GM19240 (cell line): ENCODE measurements around the gene HOXB13.

Experiments used
- DNase-seq: peaks from one replicate; pipeline ENCODE4 v3.0.0; 2011; ENCODE audit warnings: low spot score; ENCODE audit not compliant: insufficient read length

Gene HOXB13

GRCh38 chr17:48728232-48729231 lies at the start of gene HOXB13:
HOXB13 (minus strand) TSS chr17:48728750; CDS start chr17:48728593, 157 bp downstream.
- DNase-seq = no peak

DNA sequence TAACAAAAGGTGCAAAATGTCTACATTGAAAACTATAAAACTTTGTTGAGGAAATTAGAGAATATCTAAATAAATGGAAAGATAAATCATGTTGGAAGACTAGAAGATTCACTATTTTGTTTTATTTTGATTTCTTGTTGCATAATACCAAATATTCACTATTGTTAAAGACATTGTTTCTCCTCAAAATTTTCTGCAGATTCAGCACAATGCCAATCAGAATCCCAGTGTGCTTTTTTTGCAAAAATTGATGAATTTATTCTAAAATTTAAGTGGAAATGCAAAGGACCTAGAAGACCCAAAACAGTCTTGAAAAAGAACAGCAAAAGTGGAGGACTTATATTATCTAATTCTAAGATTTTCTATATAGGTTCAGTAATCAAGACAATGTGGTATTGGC lies 48.1 kb upstream of the HOXB13 start:
- no peak for DNase-seq

- no peak for DNase-seq
Measured at GRCh38 chr17:48773245-48773644, 44.7 kb upstream of the HOXB13 start.

DNA sequence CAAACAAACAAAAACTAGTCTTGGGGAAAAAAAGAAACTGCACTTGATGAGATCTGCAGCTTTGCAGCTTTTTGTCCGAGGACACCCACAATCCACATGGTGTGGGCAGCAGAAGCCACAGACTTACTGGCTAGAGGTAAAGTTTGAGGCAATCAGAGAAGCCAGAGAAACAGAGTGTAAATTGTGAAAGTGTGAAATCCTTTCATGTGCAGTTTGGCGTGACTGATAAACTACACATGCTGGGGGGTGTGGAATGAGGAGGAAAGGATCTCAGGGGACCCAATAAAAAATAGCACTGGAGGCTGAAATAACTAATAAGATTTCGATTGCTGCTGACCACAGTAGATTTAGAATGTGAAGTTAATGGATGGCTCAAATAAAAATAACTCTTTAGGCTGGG lies 42.4 kb upstream of the HOXB13 start:
- DNase-seq = no peak

- DNase-seq = no peak
Measured at GRCh38 chr17:48769009-48769675, 40.6 kb upstream of the HOXB13 start.

DNA sequence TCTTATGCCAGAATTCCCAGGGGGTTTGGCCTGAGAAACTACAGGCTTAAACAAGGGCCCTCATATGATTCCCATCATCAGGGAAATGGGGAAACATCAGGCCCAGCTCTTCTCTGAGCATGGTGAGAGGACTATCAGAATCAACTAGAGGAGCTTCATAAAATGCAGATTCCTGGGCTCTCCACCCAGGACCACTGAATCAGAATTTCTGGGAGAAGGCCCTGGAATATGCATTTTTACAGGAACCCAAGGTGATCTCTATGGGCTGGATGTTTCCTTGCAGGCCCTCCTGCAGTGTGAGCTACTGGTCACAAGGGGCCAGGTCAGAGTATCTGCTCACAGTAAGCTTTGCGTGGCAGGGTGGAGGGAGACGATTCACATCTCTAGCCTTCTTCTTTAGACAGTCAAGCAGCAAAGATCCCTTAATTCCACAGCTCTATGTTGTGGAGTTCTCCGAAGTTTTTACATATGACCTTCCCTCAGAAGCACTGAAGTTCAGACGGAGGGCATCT lies 38.8 kb upstream of the HOXB13 start:
- no peak for DNase-seq

DNA sequence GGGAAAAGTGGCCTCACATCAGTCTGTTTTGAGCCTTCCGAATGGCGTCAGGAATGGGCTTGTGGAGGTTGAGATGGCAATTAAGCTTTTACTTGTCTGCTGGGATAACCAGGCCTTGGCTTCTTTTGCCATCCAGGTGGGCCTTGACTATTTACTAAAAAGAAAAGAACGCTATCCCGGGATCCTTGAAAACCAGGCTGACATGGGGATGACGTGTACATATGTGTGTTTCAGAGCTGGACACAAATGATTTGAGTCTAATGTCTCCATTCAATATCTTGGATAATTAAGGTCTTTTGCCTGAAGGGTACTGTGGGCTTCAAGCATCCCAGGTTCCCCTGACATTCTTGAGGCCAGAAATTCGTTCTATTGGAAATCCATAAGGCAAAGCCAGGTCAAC lies 32.6 kb upstream of the HOXB13 start:
- DNase-seq = no peak

GRCh38 chr17:48760411-48760810 lies 31.9 kb upstream of the HOXB13 start:
- DNase-seq = no peak

- DNase-seq = no peak
Measured at GRCh38 chr17:48759288-48759687, 30.7 kb upstream of the HOXB13 start.

DNA sequence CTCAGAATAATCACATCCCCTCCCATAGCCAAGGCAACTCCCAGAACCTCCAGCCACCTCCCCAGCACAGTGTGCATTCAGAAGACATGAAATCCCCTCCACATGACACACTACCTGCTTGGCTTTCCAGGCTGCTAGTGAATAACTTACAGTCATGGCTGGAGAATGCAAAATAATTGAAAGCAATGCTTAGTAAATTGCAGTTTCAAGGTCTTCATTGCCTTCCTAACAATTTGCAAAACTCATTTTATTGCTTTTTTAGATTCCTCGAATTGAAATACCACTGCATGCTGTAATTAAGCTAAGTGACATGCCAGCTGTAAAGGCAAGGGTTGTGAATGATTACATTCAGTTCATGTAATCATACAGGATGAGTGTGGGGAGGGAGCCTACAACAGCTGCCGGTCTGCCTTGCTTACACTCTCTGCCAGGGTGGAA lies 29.0 kb upstream of the HOXB13 start:
- DNase-seq = no peak

GRCh38 chr17:48756830-48757251 lies 28.3 kb upstream of the HOXB13 start:
- DNase-seq = no peak

DNA sequence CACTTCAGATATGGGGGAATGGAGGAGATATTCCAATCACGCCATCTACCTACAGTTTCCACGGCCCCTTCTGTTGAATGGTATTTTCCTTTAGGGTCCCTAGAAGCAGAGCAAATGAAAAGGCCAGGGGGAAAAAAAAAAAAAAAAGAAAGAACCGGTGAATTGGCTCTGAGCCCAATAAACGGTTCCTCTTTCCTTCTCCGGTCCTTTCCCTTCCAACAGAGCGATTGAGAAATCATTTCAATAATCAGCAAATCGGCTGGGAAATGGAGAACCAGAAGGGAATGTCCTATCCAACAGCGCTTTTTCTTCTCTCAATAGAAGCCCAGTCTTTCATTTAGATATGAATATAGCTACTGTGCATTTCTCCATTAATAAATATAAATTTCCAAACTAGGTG lies 26.8 kb upstream of the HOXB13 start:
- DNase-seq = no peak

DNA sequence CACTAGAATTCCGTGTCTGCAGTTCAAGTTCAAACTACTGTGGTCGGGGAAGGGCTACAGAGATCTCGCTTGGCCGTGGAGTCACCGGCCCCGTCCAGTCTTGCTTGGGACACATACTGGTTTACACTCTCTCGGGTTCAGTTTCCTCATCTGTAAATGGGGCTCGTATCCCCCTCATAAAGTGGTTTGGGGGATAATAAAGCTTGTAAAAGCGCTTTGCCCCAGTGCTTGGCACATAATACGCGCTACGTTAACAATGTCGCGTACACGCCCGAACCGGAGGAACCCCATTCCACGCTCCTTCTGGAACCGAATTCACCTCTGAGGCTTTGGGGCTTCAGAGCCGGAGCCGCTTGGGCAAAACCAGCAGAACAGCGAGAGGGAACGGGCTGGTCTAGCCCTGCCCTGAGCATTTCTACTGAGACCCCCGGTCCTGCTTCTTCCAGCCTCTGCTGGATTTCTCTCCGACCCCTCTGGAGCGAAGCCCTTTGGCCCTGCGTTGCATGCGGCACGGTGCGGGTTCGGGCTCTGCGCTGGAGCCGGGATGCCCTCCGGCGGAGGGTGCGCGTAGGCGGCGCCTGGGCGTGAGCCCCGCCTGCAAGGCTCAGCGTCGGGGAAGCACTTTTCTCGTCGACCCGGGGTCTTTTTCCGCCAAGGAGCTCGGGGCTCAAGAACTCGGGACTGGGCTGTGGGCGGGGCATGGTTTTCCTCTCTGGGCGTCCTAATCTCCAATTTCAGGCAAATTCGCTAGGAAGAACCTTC lies 26.1 kb upstream of the HOXB13 start:
- no peak for DNase-seq

DNA sequence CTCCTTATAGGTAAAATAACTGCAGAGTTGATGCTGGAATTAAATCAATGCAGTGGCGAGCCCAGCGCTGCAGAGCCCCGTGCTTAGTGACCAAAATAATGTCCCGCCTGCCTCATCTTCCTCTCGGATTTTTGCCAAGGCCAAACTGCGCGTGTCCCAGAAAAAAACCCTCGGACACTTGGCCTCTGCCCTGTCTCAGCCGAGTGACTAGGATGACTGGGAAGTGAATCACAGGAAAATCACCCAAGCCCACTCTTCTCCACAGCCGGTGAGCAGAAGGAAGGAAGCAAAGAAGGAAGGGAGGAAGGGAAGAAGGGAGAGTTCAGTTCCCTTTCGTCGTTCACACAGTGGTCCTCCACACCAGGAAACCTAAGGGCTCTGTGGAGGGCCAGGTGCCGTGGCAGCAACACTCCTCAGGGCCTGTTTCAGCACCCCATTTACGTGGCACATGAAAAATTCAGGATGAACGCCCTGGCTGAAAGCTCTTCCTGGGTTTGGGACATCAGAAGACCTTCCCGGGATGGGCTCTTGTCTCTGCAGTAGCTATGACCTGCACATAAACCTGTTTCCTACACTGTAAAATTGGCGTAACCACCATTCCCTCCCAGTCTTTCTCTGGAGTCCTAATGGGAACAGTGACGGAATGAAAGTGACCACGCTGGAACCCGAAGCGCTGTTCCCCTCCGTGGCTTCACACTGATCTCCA lies 25.4 kb upstream of the HOXB13 start:
- no peak for DNase-seq

DNA sequence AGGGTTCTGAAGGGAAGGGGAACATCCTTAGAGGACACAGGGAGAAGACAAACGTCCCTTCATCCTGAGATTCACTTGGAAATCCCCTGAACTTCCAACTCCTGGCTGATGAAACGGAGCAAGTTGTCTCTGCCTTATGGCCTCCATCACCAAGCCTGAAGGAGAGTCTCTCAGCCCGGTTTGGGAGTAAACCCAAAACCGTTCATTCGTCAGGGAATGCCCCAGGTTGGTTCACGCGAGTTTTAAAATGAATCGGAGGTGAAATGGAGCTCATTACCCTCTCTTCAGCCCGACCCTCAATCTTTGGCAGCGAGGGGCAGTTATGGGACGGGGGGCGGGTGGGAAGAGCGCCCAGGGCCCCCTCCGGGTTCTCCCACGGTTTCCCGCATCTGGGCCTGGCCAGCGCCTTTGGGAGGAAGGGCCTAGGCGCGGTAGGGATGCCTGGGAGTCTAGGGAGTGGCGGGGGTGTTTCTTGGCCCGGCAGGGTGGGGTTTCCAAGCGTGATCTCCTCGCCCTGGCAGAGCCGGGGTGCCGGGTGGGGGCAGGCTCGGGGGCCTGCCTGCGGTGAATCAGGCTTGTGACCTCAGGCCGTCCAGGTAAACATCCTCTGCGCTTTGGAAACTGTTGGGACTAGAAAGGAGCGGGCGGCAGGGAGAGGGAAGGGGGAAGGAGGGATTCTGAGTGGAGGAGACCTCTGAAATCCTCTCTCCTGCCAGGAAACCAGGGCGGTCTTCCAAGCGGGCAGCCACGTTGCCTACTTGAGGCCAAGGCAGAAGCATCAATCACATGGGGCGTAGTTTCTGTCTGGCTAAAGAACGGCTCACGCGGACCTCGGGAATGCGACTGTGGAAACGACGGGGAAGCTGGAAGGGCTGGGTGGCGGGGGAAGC lies 24.1 kb upstream of the HOXB13 start:
- DNase-seq = no peak

GRCh38 chr17:48751733-48752398 lies 23.3 kb upstream of the HOXB13 start:
- no peak for DNase-seq

DNA sequence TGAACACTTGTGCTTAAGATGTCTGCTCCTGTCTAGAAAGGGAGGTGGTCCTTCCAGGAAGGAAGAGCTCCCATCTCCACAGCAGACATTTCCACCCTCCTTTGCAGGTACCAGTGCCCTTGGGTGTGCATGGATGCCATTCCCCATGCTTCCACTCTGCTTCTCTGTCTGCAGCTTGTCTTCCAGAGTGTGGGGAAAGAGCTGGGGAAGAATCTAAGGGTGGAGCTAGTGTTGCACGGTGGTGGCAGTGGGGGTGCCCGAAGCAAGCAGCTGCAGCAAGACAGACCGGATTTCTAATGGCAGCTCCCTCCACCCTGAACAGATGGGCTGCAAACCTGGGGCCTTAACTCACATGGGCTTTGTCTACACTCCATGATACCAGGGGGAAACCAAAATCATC lies 22.6 kb upstream of the HOXB13 start:
- no peak for DNase-seq

- DNase-seq = no peak
Measured at GRCh38 chr17:48749621-48750553, 21.3 kb upstream of the HOXB13 start.
